ENCODE results near the gene HOXB3.
A peak's percentile ranks its signal among the peaks of the same experiment; 100 is the strongest.

HOXB3 gene

DNA sequence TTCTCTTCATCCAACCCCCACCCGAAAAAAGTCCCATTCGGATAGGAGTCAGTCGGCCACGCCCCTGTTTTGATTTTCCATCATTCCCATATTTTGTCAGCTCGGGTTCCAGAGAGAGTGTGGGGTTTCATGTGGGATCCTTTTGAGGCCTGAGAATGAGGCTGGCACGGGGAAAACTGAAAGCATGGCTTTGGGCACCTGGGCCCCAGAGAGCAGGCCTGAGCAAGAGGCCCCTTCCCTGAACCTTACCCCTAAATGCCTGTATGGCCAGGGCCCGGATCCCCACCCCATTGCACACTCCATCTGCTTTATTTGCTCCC lies 7.3 kb downstream of the HOXB3 start:
- no peak for DNase-seq

DNA sequence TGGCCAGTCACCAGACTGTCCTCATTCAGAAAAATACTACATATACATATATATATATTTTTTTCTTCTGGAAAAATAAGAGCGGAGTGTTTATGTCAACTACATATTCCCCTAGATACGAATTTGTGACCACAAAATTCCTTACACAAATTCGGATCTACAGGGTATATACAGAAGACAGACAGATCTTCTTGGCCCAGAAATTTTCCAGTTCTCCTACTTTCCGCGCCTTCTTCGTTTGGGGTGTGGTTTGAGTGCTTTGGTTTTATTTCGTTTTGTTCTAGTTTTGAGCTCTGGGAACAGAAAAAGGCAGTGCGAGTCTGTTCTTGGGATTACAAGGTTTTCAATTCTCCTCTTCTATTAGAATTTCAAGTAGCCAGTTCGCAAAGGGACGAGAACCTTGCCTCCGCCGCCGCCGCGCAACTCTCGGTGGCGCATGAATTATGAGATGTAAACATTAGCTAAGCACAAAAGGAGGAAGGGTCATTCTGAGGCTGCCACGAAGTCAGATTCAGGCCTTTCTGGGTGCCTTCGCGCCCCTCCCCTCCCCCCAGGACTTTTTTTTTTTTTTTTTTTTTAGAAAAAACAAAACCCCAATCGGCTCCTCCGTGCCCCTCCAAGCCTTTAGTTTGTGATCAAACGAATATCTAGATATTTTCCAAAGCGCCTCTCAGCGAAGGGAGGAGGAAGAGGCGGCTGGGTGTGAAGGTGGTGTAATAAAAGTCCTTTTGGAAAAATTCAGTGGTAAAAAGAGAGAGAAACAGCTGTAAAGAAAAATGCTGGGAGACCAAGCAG lies 10.1 kb downstream of the HOXB3 start:
- DNase-seq = no peak

DNA sequence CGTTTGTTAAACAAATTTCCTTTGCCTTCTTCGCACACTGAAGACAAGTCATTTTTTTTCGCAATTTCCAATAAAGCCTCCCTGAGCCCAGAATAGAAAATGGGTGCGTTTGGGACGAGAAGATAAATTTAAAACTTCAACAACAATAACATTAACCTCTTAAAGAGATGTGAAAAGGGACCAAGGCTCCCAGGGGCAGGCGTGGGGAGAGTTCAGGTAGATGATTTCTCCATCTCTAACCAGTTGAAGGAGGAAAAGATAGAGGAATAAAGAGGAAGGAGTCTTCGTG lies 10.6 kb downstream of the HOXB3 start:
- DNase-seq = no peak

DNA sequence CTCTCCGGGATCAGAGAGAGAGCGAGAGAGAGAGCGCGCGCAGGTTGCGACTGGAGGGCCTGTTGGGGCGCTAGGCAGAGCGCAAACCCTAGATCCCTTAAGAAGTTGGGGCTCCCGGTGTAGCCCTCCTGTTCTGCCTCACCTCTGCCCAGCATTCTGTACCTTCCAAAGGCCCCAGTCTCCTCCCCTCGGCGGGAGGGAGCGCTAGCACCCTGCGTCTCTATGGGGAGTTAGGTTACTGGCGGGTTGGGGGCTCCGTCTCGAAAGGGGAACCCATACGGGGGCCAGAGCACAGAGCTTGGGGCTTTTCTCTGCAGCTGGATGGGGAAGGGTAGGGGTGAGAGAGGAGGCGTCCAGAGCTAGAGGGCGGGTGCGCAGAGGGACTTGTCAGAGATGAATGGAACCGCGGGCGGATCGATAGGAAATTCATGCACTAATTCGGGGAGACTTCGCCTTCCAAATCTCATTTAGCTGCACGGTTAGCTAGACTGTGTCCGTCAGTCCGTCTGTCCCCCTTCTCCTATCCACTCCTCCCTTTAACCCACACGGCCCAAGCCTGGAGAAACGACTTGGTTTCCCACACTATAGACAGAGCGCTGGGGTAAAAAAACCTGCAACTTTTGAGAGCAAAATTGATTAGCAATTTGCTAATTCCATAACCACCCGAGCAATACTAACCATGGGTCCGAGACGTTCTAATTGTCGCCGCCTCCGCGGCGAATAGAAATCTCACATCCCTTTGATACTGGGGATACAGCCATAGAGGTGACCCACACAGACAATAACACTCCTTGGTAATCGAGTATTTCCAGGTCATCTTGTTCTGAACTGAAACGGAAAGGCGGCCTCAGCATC lies 11.2 kb downstream of the HOXB3 start:
- peak; percentile 35 for DNase-seq

DNA sequence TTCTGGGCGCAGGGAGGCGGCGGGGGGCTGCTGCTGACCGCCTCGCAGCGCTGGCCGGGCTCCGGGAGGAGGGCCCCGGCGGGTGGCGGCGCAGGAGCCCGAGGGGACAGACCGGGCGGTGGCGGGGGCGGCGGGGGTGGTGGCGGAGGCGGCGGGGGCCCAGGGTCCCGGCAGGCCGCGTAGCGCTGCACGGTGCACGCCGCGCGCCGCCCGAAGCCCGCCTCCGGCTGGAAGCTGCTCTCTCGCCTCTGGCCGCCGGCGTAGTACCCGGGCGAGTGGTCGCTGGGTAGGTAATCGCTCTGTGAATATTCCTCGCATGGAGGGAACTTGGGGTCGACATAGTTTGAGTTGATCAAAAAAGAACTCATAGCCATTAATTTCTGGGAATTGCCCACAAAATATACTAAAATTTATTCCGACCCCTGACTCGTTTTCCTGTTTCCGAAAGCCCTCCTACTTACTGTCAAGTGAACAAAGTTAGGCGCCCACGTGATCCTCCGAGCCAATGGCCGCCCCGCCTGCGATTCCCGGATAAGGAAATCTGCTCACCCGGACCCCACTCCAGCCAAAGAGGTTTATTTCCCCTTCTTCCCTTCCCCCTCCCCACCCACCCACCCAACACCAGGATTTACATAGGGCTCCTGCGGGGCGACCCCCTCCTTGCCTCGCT lies 12.0 kb downstream of the HOXB3 start, which contains the start of gene HOXB4:
TSS of gene HOXB4 (minus strand) at position 405 of the 670 bp plus-strand sequence. CDS start at position 374, 31 bp downstream.
- DNase-seq = peak; percentile 83

DNA sequence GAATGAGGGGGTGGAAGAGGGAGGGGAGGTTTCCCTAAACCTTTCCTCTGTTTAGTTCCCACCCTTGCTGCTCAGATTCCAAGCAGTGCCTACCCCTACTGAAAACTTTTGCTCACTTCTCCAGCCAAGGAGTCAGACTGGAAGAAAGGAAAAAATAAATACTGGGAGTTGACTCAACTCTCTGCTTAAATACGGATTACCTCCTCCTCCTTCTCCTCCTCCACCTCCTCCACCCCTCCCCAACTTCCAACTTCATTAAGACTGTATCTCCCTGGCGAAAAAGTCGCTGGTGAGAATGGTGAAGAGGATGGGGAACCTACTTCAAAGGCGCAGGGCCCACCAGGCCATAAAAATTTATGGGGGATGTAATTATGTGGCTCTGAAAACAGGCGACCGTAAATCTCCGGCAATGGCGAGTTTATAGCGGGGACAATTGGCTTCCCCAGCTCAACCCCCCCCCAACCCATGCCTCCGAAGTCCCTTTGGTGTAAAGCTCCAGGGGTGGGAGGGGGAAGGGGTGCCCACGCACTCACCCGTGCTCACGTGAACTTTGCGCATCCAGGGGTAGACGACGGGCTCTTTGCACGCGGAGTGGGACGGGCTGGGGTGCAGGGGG lies 12.6 kb downstream of the HOXB3 start:
- DNase-seq = no peak

DNA sequence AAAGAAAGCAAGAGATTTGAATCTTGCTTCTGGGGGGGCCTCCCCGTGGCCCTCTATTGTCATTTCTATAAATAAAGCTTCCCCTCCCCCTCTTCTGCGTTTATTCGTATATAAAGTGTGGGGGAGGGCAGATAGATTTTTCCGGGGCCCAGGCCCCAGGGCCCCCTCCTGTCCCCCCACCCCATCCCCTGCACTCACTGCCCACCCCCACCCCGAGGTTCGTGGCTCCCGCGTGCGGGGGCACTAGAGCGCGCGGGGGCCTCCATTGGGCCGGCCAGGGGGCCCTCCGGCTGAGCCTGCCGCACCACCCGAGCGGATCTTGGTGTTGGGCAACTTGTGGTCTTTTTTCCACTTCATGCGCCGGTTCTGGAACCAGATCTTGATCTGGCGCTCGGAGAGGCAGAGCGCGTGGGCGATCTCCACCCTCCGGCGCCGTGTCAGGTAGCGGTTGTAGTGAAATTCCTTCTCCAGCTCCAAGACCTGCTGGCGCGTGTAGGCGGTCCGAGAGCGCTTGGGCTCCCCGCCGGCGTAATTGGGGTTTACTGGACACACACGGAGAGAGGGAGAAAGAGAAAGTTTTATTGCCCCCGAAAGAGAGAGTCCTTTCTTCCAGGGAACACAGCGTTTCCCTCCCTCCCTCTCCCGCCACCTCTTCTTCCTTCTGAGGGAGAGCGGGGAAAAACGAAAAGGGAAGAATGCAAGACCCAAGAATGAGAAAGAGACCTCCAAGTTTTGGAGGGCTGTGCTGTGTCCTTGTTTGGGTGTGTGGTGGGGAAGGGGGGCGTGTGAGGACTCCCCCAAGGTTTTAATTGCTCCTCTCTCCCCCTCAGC lies 13.3 kb downstream of the HOXB3 start:
- DNase-seq = peak; percentile 45

DNA sequence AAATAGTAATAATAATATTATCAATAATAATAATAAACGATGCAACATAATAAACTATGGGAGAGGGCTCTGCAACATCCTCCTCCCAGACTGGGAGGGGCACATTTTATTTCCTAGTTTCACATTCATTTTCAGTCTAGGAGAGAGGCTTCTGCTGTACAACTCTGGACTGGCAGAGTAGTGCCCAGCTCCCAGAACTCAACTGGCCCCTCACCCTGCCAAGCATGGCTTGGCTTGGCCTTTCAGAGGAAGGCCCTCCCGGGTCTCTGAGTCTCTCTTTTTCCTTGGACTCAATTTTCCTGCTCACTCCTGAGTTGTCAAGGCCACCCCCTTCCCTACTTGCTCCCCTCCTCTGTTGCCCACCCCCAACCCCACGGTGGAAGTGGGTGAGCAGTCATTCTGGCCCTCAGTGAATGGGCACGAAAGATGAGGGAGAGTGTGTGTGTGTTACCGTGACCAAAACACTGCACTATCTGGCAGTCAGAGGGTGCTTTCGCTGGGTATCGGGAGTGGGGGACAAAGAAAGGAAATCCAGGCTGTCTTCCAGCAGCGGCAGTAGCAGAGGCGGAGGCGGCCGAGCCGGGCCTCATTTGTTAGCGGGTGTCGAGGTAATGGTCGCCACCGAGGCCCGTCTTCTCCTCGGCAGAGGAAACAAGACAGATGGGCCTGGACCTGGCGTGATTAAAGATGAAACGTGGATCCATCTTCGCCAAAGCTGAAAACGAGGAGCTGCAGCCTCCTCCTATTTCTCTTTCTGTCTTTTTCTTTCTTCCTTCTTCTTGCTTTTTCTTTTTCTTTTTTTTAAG lies 14.2 kb downstream of the HOXB3 start:
- DNase-seq = no peak

DNA sequence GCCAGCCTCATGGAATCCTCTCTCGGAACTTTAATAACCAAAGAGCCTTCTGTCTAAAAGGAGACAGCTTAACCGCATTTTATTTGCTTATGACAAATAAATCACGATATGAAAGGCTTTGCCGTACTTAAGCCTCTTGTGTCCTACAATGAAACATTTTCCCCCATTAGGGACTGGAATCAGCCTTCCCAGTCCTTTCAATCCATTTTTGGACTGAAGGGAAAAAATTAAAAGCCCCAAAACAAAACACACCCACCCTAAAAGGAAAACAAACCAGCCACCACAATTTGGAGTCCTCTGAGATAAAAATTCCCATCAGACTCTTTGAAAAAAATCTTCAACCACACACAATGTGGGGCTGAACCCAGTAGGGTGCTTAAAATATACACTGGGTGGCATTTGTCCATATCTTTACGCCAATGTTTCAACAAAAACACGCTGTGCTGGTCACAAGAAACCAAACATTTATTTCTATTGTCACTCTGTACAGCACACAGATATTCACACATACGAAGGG lies 14.9 kb downstream of the HOXB3 start:
- DNase-seq = no peak

DNA sequence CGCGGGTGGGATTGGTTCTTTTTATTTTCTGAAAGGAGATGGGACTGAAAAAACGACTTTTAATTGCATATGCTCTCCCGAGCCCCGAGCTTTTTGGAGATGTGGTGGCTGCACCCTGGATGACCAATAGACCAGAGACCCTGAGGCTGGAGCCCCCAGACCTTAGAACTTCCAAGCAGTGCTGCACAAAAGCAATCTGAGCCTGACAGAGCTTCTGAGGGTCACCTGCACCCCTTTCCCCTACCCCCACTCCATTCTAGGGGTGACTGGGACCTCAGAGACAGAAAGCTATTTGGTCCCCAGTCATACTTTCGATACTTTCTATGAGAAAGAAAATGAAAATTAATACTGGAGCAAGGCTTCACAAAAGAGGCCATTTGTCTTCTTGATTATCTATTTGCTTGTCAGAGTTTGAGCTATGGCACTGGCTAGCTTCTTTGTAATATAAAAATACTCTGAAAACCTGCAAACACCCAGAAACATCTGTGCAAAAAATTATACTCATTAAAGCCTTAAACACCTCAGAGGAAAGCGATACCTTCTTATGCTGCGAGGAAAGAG lies 15.5 kb downstream of the HOXB3 start:
- DNase-seq = no peak

DNA sequence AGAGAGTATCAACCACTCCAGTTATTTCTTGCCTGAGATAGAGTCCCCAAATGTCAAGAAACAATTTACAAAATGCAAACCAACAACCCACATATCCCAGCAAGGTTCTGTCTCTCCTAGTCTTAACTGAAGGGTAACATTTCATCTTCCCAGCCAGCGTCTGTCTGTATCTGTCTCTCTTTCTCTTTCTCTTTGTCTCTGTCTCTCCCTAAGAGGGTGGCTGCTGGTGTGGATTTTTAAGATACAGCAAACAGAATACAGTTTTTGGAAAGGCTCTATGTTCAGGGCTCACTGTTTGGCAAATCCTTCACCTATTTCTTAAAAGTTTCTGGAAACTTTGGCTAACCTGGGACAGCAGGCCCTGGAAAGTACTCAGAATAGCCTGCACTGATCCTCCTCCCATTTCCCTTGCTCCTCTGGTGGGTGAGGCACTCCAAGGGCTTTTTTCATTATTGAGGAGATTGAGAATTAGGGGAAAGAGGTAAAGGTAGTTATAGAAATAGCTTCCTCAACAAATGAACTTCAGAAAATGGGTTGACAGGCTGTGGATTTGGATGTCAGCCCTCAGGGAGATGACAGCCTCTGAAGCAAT lies 18.1 kb downstream of the HOXB3 start:
- DNase-seq = no peak

DNA sequence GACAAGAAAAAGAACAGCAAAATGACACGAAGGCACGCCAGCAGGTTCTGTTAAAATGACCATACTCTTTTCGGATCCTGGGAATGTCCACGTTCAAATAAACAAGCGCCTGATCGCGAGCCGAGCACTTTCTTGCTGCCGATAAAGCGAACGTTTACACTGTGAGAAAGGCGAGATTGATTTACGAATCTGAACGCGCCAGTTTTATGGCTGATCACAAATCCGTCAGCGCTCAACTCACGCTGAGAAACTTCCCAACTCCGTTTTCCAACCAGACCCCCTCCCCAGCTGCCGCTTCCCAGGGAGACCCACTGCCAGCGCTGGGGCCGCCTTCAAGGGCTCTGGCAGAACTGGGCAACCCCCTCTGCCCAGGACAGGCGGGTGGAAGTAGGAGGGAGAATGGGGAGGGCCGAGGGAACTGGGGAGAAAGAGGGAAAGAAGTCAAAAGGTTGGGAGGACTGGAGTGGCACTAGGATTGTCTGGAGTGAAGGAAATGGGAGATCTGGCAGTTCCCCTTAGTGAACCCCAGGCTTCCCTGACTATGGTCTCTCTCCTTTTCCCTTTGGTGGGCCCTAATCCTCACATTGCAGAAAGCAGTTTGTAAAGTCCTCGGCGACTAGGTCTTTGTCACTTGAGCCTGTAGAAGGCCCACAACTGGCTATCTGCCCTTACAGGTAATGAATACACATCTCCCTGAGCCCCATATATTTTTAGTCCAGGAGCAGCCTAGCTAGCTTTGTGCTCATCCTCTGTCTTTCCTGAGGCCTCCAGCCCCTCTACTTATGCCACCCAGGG lies 18.8 kb downstream of the HOXB3 start:
- no peak for DNase-seq

DNA sequence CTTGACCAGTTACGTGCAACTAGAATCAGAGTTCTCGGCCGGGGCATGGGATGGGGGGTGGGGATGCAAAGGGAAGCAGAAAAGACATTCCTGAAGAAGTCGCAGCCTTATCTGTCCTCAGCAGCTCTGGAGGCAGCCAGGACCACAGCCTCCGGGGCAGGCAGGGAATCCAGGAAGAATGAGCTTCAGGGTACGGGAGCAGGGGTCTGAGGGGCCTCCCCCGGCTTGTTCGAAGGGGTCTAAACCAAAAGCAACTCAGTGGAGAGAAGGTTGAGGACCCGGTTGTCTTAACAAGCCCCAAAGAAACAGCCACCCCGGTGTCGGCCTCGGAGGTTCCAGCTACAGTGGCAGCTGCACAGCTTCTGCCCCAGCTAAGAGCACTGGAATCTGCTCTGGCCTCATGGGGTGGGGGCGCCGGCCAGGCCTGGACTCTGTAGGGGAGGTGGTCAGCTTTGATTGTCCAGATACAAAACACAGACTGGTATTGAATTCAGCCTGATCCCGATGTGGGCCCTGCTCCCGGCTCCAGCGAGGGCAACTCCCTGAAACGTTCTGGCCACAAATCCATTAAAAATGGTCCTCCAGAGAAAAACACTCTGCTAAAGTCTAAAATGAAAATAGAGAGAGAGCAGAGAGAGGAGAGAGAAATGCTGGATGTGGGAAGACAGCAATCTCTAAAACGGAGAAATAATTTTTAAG lies 19.6 kb downstream of the HOXB3 start:
- DNase-seq = no peak

DNA sequence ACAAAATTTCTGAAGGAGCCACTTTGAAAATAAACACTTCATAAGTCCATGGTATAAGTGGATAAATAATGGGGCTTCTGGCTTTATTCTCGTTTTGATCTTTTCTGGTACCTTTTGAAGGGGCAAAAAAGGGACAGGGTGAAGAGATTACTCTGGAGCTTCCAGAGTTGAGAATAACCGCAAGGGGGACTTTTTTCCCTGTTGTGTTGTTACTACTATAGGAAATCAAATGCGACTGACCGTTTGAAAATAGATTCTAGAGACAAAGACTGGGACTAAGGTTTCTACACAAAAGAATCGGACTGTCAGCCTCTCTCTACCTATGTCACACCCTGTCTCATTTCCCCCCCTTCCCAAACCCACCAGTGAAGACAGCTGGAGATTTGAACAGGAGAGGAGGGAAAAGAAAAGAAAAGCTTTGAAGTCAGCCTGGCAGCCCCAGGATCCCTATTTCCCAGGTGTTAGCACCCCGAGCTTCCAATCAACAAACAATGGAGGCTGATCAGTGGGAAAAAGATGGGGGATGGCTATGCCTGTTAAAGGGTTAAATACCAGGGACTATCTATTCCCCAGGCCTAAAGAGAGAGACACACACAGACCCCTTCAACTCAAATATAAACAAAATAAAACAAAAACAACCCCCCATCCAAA lies 20.2 kb downstream of the HOXB3 start:
- no peak for DNase-seq

DNA sequence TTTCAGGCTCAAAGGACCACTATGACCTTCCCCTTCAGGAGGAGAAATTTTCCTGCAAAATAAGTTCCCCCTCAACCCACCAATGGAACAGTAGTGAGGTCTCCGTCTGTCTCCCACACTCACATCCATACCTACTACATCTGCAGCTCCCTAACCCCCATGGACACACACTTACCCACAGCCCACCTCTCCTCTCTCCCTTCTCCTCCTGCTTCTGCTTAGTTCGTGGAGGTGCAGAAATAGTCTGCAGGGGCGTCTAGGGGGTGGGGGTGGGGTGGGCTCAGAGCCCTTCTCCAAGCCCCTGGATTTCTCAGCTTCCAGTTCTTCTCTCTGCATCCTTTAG lies 20.8 kb downstream of the HOXB3 start:
- no peak for DNase-seq

DNA sequence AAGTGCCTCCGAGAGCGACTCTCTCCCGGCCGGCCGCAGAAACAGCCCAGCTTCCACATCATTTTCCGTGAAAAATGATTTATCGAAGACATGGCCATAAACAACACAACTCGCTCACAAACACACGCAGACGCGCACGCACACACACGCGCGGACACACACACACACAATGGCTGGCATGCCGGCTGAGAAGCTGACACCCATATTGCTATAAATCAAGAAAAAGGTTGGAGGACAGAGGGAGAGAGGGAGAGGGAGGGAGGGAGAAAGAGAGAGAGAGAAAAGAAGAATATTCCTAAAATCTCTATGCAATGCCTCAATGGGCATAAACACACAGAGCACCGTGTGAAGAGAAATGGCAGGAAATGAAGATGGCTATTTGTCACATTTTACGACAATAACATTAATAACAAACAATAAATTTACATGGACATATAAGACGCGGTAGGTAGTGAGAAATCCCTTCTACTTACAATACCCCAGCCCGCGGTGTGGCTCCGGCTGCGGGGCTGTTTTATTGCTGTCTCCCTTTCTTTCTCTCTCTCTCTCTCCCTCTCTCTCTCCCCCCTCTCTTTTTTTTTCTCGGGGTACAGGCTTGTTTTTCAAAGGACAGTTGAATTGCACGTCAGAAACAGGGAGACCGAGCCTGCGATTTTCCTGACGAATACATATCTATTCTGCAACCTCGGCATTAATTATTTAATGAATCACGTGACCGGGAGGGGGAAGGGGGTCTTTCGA lies 21.4 kb downstream of the HOXB3 start:
- DNase-seq = no peak

DNA sequence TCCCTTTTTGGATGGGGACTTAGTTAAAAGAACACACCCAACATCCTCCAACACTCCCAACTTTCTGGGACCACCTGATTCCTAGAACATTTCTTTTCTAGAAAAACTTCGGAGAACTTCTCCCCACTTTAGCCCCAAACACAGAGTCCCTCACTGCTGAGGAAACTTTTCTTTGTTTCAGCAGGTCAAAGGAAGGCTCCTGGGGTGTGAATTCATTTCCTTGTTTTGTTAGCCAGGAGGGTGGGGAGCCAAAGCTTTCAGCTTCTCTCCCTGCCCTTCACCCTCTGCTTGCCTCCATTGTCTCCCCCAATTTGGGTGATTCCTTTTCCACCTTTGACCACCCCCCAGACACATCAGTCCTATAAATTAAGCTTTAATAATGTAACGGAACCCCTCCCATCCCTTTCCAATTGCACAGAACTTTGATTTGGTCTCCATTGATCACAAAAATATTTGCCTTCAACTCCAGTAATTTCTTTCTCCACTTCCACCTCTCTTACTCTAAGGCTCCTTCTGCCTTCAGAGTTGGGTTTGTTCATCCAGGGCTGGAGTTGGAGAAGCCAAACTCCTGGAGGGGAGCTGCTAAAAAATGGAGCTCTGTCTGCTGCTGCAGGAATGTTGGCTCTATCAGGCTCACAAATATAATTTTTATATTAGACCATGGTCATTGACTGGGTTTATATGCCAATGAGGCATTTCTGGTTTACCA lies 22.2 kb downstream of the HOXB3 start:
- DNase-seq = no peak
